Gastroesophageal sphincter (tissue), 4 donors: ENCODE measurements around the gene OTC. TPM values are rescaled to one million over a fixed set of nuclear protein-coding genes. Genes with fewer than 3 reads are reported as not detected.

Source experiments
- ATAC-seq: fragments of 150-250 bp; one replicate; pipeline ENCODE4 v1.9.1; 2016; ENCODE audit warnings: mild to moderate bottlenecking, moderate library complexity
- H3K27ac ChIP-seq, 4 donors: fragments of 200-600 bp; sonication (generic) in 3 of 4; 1 replicate in 3 of 4; 2 replicates in 1 of 4; pipeline ENCODE4 v1.5.1; 2016 to 2019
- H3K27me3 ChIP-seq: fragments of 200-600 bp; sonication (generic); one replicate; pipeline ENCODE4 v1.5.1; 2019
- H3K36me3 ChIP-seq, 2 donors: fragments of 200-600 bp; sonication (generic); one replicate each; pipeline ENCODE4 v1.5.1; 2019; ENCODE audit warnings: control low read depth in 1 of 2
- H3K4me1 ChIP-seq, 3 donors: fragments of 200-600 bp; sonication (generic); 1 replicate in 2 of 3; 2 replicates in 1 of 3; pipeline ENCODE4 v1.5.1; 2016 to 2019; ENCODE audit warnings: control low read depth in 2 of 3
- H3K4me3 ChIP-seq, 2 donors: fragments of 200-600 bp; sonication (generic); one replicate each; pipeline ENCODE4 v1.5.1; 2019; ENCODE audit warnings: mild to moderate bottlenecking in 1 of 2, moderate library complexity in 1 of 2
- H3K9me3 ChIP-seq, 3 donors: fragments of 200-600 bp; sonication (generic); one replicate each; pipeline ENCODE4 v1.5.1; 2017 to 2019; ENCODE audit warnings: control low read depth in 2 of 3
- EP300 ChIP-seq: sonication (generic); formaldehyde crosslinking; IDR thresholded peaks from one replicate; pipeline ENCODE4 v1.6.1; 2017; ENCODE audit warnings: antibody characterized with exemption, mild to moderate bottlenecking
- POLR2A ChIP-seq, 2 donors: fragments of 450-650 bp; IDR thresholded peaks; one replicate each; pipeline ENCODE4 v1.6.1; 2017; ENCODE audit warnings: antibody characterized with exemption in 2 of 2, mild to moderate bottlenecking in 2 of 2, moderate library complexity in 1 of 2
- POLR2AphosphoS5 ChIP-seq: sonication (generic); formaldehyde crosslinking; IDR thresholded peaks from one replicate; pipeline ENCODE4 v1.6.1; 2017; ENCODE audit warnings: antibody characterized with exemption
- WGBS, 2 donors: methylation state at CpG; one replicate each; pipeline ENCODE4 v1.1.5; 2018; ENCODE audit warnings: low coverage in 1 of 2; 5-methylcytosine and 5-hydroxymethylcytosine counted together
- total RNA-seq, 4 donors: library from RNA; depleted of rRNA; stranded (reverse); fragments of >200 nt; gene quantifications; one replicate each; pipeline ENCODE4 v1.1.0, GENCODE V29; 2016
- TF ChIP-seq, protein P1 (sequence below), 4 experiments: fragments of 200-600 bp in 2 of 4; fragments of 450-650 bp in 2 of 4; sonication (generic) in 1 of 4; IDR thresholded peaks; one replicate each; pipeline ENCODE4 v1.5.1; 2017 to 2019; ENCODE audit warnings: antibody characterized with exemption in 4 of 4, mild to moderate bottlenecking in 2 of 4, moderate library complexity in 2 of 4

Gene OTC
- total RNA-seq, 4 donors from 2014 or later = 0.67 to 0.94 TPM; not detected in 2

DNA sequence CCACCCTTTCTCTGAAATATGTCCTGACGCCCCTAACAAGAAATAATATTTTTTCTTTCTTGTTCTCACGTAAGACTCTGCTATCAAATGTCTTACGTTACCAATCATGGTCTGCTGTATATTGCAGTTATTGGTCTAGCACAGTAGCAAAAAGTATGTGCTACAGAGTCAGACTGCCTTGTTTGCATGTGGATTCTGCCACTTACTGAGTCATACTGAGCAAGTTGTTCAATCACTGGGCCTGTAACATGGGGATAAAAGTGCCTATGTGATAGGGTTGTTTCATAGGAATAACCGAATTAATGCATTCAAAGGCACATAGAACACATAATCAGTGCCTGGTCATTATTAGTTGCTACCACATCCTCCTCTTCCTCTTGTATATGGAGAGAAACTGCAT is 39.2 kb upstream of the OTC start:
- H3K4me1 ChIP-seq = no peaks in the 10 kb centered on the region
- WGBS, 2 donors = 72 to 89% methylated on average over 2 to 4 of the region's 4 CpGs
- TF ChIP-seq POLR2A (IDR thresholded peaks at IDR 0.05) (no peak), EP300 (no peak), POLR2AphosphoS5 (no peak)
- TF ChIP-seq, protein P1, sequence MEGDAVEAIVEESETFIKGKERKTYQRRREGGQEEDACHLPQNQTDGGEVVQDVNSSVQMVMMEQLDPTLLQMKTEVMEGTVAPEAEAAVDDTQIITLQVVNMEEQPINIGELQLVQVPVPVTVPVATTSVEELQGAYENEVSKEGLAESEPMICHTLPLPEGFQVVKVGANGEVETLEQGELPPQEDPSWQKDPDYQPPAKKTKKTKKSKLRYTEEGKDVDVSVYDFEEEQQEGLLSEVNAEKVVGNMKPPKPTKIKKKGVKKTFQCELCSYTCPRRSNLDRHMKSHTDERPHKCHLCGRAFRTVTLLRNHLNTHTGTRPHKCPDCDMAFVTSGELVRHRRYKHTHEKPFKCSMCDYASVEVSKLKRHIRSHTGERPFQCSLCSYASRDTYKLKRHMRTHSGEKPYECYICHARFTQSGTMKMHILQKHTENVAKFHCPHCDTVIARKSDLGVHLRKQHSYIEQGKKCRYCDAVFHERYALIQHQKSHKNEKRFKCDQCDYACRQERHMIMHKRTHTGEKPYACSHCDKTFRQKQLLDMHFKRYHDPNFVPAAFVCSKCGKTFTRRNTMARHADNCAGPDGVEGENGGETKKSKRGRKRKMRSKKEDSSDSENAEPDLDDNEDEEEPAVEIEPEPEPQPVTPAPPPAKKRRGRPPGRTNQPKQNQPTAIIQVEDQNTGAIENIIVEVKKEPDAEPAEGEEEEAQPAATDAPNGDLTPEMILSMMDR (IDR thresholded peaks at IDR 0.05) = no peak
- no peak for ATAC-seq
- no peaks in the 10 kb centered on the region for H3K27me3 ChIP-seq
- no peaks in the 10 kb centered on the region for H3K9me3 ChIP-seq
- H3K36me3 ChIP-seq = peaks cover 0 to 28% of the 10 kb centered on the region in 2 donors
- H3K27ac ChIP-seq = no peak overlapping the region
- H3K4me3 ChIP-seq = no peak overlapping the region

DNA sequence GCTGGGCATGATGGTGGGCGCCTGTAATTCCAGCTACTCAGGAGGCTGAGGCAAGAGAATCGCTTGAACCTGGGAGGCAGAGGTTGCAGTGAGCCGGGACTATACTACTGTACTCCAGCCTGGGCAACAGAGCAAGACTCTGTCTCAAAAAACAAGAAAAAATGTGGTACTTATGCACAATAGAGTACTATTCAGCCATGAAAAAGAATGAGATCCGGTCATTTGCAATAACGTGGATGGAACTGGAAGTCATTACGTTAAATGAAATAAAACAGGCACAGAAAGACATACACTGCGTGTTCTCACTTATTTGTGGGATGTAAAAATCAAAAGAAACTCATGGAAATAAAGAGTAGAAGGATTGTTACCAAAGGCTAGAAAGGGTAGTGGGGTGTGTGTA is 37.2 kb upstream of the OTC start:
- ATAC-seq = no peak
- Histone ChIP-seq H3K27me3 (no peaks in the 10 kb centered on the region), H3K4me1 (no peaks in the 10 kb centered on the region), H3K9me3 (no peaks in the 10 kb centered on the region), H3K36me3 (peaks cover 0 to 18% of the 10 kb centered on the region in 2 donors), H3K4me3 (no peak overlapping the region), H3K27ac (no peak overlapping the region)
- TF ChIP-seq, protein P1 (IDR thresholded peaks at IDR 0.05) = no peak
- no peak for TF ChIP-seq POLR2AphosphoS5
- no peak for TF ChIP-seq EP300
- no peak for TF ChIP-seq POLR2A (IDR thresholded peaks at IDR 0.05)
- 87 to 100% methylated on average over 5 of the region's 7 CpGs for WGBS, 2 donors

DNA sequence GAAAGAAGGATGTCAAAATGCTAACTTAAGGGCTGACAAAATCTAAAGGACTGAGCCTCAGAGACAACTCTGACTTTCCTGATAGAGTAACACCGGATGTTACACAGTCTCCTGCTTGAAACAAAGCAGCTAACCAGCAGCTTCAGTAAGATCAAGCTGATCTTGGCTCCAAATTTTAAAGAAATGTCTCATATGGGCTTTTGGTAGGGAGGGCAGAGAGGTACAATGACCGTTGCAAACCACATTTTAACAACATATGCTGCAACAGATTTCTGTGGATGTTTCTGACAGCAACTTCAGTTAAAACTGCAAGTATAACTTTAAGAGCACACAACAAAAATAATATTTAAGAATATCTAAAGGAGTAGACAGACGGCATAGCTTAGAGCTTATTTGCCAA is 34.2 kb upstream of the OTC start:
- ATAC-seq = no peak
- 64 to 68% methylated on average over 3 of the region's 3 CpGs for WGBS, 2 donors
- H3K9me3 ChIP-seq = no peaks in the 10 kb centered on the region
- H3K36me3 ChIP-seq = peaks cover 0 to 20% of the 10 kb centered on the region in 2 donors
- no peaks in the 10 kb centered on the region for H3K4me1 ChIP-seq
- H3K27me3 ChIP-seq = no peaks in the 10 kb centered on the region
- H3K27ac ChIP-seq = no peak overlapping the region
- TF ChIP-seq EP300 (no peak), POLR2A (IDR thresholded peaks at IDR 0.05) (no peak), POLR2AphosphoS5 (no peak)
- TF ChIP-seq, protein P1 (IDR thresholded peaks at IDR 0.05) = no peak
- no peak overlapping the region for H3K4me3 ChIP-seq

DNA sequence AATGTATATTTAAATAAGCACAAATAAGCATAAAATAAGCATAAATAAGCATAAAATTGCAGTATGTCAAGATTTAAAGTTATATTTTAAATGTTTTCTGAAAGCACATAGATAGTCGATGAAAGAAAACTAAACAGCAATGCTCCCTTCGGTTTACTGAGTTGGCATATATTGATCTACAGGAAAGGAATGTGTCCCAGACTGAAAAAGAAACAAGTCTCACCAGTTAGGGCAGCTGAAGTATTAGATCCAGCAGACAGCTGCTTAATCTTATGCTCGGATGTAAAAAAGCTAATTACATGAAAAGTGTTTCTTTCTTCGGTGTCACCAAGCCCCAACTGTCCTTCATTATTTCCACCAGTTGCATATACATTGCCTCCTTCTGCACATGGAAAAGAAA is 33.8 kb upstream of the OTC start:
- WGBS, 2 donors = 60 to 78% methylated on average over 4 of the region's 4 CpGs
- no peaks in the 10 kb centered on the region for H3K4me1 ChIP-seq

DNA sequence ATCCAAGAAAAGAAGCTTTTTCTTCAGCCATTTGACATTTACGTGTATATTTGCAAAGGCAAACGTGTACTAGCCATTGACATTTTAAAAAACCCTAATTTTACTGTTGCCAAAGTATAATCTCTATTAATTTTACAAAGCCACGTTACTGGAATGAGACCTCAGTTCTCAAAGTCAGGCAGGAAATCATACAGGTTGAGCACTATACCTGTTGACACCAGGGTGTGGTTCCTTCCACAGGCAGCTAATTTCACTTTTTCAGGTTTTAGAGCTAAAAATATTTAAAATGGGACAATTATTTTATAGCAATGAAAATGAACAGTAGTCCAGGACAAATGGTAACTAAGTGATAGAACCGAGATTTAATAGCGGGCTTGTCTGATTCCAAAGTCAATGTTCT is 31.6 kb upstream of the OTC start:
- no peak for ATAC-seq
- 78 to 83% methylated on average over 1 to 5 of the region's 5 CpGs for WGBS, 2 donors
- no peak overlapping the region for H3K27ac ChIP-seq
- H3K27me3 ChIP-seq = no peaks in the 10 kb centered on the region
- peaks cover 0 to 15% of the 10 kb centered on the region in 2 donors for H3K36me3 ChIP-seq
- H3K4me3 ChIP-seq = no peak overlapping the region
- no peaks in the 10 kb centered on the region for H3K9me3 ChIP-seq
- TF ChIP-seq EP300 (no peak), POLR2A (IDR thresholded peaks at IDR 0.05) (no peak)
- H3K4me1 ChIP-seq = no peaks in the 10 kb centered on the region

More for the DNA sequence above, 33.8 kb upstream of the OTC start:
- no peak for ATAC-seq
- Histone ChIP-seq H3K4me3 (no peak overlapping the region), H3K27ac (no peak overlapping the region), H3K27me3 (no peaks in the 10 kb centered on the region), H3K9me3 (no peaks in the 10 kb centered on the region), H3K36me3 (peaks cover 0 to 20% of the 10 kb centered on the region in 2 donors)
- TF ChIP-seq EP300 (no peak), POLR2AphosphoS5 (no peak), POLR2A (IDR thresholded peaks at IDR 0.05) (no peak)
- TF ChIP-seq, protein P1 (IDR thresholded peaks at IDR 0.05) = no peak
